Fibroblast of skin of abdomen (primary cell): ENCODE results near the gene TPM2.

Source experiments
- DNase-seq: peaks from one replicate; pipeline ENCODE4 v3.0.0-alpha.2; 2013

Gene TPM2

GRCh38 chr9:35675204-35675603, 14.5 kb downstream of the TPM2 start:
- DNase-seq: no peak

- DNase-seq: no peak
These were observed 15.7 kb downstream of the TPM2 start for GRCh38 chr9:35674025-35674361.

GRCh38 chr9:35673132-35674024, 16.3 kb downstream of the TPM2 start, which contains the start of gene CA9:
Gene CA9, plus strand, starts transcription at chr9:35673928. Its CDS starts 32 bp downstream, at chr9:35673960.
- DNase-seq: no peak

- no peak for DNase-seq
These were observed 20.2 kb downstream of the TPM2 start for GRCh38 chr9:35669331-35670145.

GRCh38 chr9:35667939-35668338, 21.8 kb downstream of the TPM2 start:
- no peak for DNase-seq

GRCh38 chr9:35666549-35666948, 23.2 kb downstream of the TPM2 start:
- DNase-seq: no peak

- peak; percentile 69 for DNase-seq
These were observed 23.7 kb downstream of the TPM2 start for GRCh38 chr9:35666045-35666444.

GRCh38 chr9:35665471-35665818, 24.3 kb downstream of the TPM2 start:
- DNase-seq: no peak

- DNase-seq: peak; percentile 75
These were observed 24.9 kb downstream of the TPM2 start, which contains the start of gene ARHGEF39 for GRCh38 chr9:35664531-35665470. Gene ARHGEF39, minus strand, starts transcription at chr9:35665195. Its CDS starts 26 bp downstream, at chr9:35665169.

- no peak for DNase-seq
These were observed 27.3 kb downstream of the TPM2 start for GRCh38 chr9:35662437-35662836.

- no peak for DNase-seq
These were observed 27.9 kb downstream of the TPM2 start for GRCh38 chr9:35661756-35662350.

- DNase-seq: peak; percentile 48
These were observed 28.7 kb downstream of the TPM2 start for GRCh38 chr9:35660966-35661415.

- no peak for DNase-seq
These were observed 30.4 kb downstream of the TPM2 start for GRCh38 chr9:35659340-35659739.

GRCh38 chr9:35658968-35659220, 30.8 kb downstream of the TPM2 start:
- peak; percentile 54 for DNase-seq

GRCh38 chr9:35658137-35658967, 31.4 kb downstream of the TPM2 start, which contains the start of gene CCDC107:
Gene CCDC107, plus strand, starts transcription at chr9:35658292. Its CDS starts 88 bp downstream, at chr9:35658380.
- DNase-seq: peak; percentile 82

- peak; percentile 100 for DNase-seq
These were observed 32.1 kb downstream of the TPM2 start, which contains the start of gene RMRP for GRCh38 chr9:35657546-35658136. Gene RMRP, minus strand, starts transcription at chr9:35658019.

- no peak for DNase-seq
These were observed 32.7 kb downstream of the TPM2 start for GRCh38 chr9:35656831-35657545.

- no peak for DNase-seq
These were observed 33.4 kb downstream of the TPM2 start for GRCh38 chr9:35656348-35656747.

- no peak for DNase-seq
These were observed 36.1 kb downstream of the TPM2 start for GRCh38 chr9:35653611-35654010.

GRCh38 chr9:35652829-35653209, 36.9 kb downstream of the TPM2 start:
- DNase-seq: no peak
